ENCODE results near the gene FAM120A. TPM values are rescaled to one million over a fixed set of nuclear protein-coding genes. Genes with fewer than 3 reads are reported as not detected.
A peak's percentile ranks its signal among the peaks of the same experiment; 100 is the strongest.

FAM120A gene
- total RNA-seq, 2 experiments from 2014 or later: 116 to 117 TPM

GRCh38 chr9:93456022-93456421, 4.5 kb downstream of the FAM120A start:
- ATAC-seq (ENCODE audit: low read depth) (no peak), DNase-seq (no peak)
- Mint-ChIP-seq H3K4me1 (peaks cover 57% of the 10 kb centered on the region), H3K9me3 (no peaks in the 10 kb centered on the region), H3K27me3 (no peaks in the 10 kb centered on the region), H3K36me3 (peaks cover 20% of the 10 kb centered on the region), H3K4me3 (peak overlapping the region; percentile 9), H3K27ac (peak overlapping the region; percentile 58)
- POLR2A ChIA-PET: interaction anchor here (1.8 kb wide), 1 partner anchor 10 kb away, joined by 6 read pairs; no protein-coding TSS in a partner anchor

- POLR2A ChIA-PET: interaction anchor here (1.8 kb wide), 1 partner anchor 9 kb away, joined by 6 read pairs; no protein-coding TSS in a partner anchor
- DNase-seq (no peak), ATAC-seq (ENCODE audit: low read depth) (no peak)
- no peak overlapping the region for H3K4me3 Mint-ChIP-seq
- no peaks in the 10 kb centered on the region for H3K9me3 Mint-ChIP-seq
- peak overlapping the region; percentile 58 for H3K27ac Mint-ChIP-seq
- H3K4me1 Mint-ChIP-seq: peaks cover 58% of the 10 kb centered on the region
- H3K27me3 Mint-ChIP-seq: no peaks in the 10 kb centered on the region
- peaks cover 22% of the 10 kb centered on the region for H3K36me3 Mint-ChIP-seq
These were observed 5.0 kb downstream of the FAM120A start for GRCh38 chr9:93456504-93456903.

GRCh38 chr9:93457006-93457405, 5.5 kb downstream of the FAM120A start:
- POLR2A ChIA-PET: interaction anchor here (1.8 kb wide), 1 partner anchor 9 kb away, joined by 6 read pairs; no protein-coding TSS in a partner anchor
- Mint-ChIP-seq H3K4me1 (peaks cover 61% of the 10 kb centered on the region), H3K27ac (no peak overlapping the region), H3K9me3 (no peaks in the 10 kb centered on the region), H3K4me3 (peak overlapping the region; percentile 6), H3K27me3 (no peaks in the 10 kb centered on the region), H3K36me3 (peaks cover 21% of the 10 kb centered on the region)
- ATAC-seq (ENCODE audit: low read depth): no peak
- DNase-seq: no peak

GRCh38 chr9:93458712-93459111, 7.2 kb downstream of the FAM120A start:
- peak overlapping the region; percentile 22 for H3K27ac Mint-ChIP-seq

GRCh38 chr9:93459432-93459847, 8.0 kb downstream of the FAM120A start:
- H3K4me1 Mint-ChIP-seq: peaks cover 76% of the 10 kb centered on the region
- H3K27me3 Mint-ChIP-seq: no peaks in the 10 kb centered on the region
- H3K4me3 Mint-ChIP-seq: no peak overlapping the region
- H3K9me3 Mint-ChIP-seq: no peaks in the 10 kb centered on the region
- ATAC-seq (ENCODE audit: low read depth) (no peak), DNase-seq (no peak)
- POLR2A ChIA-PET: interaction anchor here (0.6 kb wide), 2 partner anchors 309 to 314 kb away, joined by 3 to 4 read pairs; no protein-coding TSS in a partner anchor
- peaks cover 21% of the 10 kb centered on the region for H3K36me3 Mint-ChIP-seq
- H3K27ac Mint-ChIP-seq: no peak overlapping the region

More at GRCh38 chr9:93458712-93459111, 7.2 kb downstream of the FAM120A start:
- H3K27me3 Mint-ChIP-seq: no peaks in the 10 kb centered on the region
- no peak for DNase-seq
- ATAC-seq (ENCODE audit: low read depth): no peak
- peaks cover 74% of the 10 kb centered on the region for H3K4me1 Mint-ChIP-seq
- H3K9me3 Mint-ChIP-seq: no peaks in the 10 kb centered on the region
- H3K36me3 Mint-ChIP-seq: peaks cover 21% of the 10 kb centered on the region
- H3K4me3 Mint-ChIP-seq: no peak overlapping the region
- POLR2A ChIA-PET: no interaction called here

DNA sequence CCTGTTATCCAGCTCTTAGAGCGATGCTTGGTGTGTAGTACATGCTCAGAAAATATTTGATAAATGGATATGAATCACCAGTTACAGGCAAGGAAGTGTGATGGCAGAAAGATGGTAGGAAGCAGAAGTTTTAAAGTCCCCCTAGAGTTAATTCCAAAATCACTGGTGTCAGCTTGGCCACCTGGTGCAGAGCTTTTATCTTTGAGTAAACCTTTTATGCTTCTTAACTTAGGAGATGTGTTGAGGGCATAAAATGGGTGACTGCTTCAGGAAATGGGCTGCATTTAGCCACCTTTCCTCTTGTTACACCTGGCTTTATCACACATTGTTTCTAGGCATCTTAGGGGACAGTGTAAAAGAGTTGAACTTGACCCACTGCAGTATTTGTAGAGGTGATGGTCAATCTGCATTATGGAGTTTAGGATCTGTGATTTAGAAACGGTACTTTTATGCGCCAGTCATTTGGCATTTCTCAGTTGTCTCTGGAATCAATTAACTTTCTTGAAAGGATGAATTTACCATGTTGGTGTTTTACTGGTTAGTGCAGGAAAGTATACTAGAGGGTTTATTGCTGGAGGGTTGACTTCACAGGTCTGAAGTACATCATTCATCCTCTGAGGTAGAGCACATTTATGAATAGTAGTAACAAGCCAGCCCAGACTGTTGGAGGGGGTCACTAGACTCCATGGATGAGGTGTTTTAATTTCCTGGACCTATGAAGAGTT, 9.4 kb downstream of the FAM120A start:
- H3K27me3 Mint-ChIP-seq: no peaks in the 10 kb centered on the region
- H3K9me3 Mint-ChIP-seq: no peaks in the 10 kb centered on the region
- POLR2A ChIA-PET: interaction anchor here (1.4 kb wide), 1 partner anchor 9 kb away, joined by 4 read pairs; the partner anchor contains the start of gene FAM120A
- H3K27ac Mint-ChIP-seq: peak overlapping the region; percentile 52
- no peak for ATAC-seq (ENCODE audit: low read depth)
- H3K36me3 Mint-ChIP-seq: peaks cover 19% of the 10 kb centered on the region
- DNase-seq: no peak
- H3K4me1 Mint-ChIP-seq: peaks cover 79% of the 10 kb centered on the region
- no peak overlapping the region for H3K4me3 Mint-ChIP-seq

GRCh38 chr9:93461414-93461743, 9.9 kb downstream of the FAM120A start:
- POLR2A ChIA-PET: no interaction called here
- Mint-ChIP-seq H3K9me3 (no peaks in the 10 kb centered on the region), H3K4me3 (no peak overlapping the region), H3K27me3 (no peaks in the 10 kb centered on the region), H3K27ac (no peak overlapping the region), H3K36me3 (peaks cover 19% of the 10 kb centered on the region), H3K4me1 (peaks cover 78% of the 10 kb centered on the region)
- no peak for DNase-seq
- ATAC-seq (ENCODE audit: low read depth): no peak

- Mint-ChIP-seq H3K27me3 (no peaks in the 10 kb centered on the region), H3K4me1 (peaks cover 78% of the 10 kb centered on the region), H3K4me3 (no peak overlapping the region), H3K9me3 (no peaks in the 10 kb centered on the region), H3K36me3 (peaks cover 20% of the 10 kb centered on the region), H3K27ac (no peak overlapping the region)
- DNase-seq: no peak
- no peak for ATAC-seq (ENCODE audit: low read depth)
- POLR2A ChIA-PET: interaction anchor here (3.8 kb wide), 1 partner anchor 9 kb away, joined by 45 read pairs; the partner anchor contains the start of gene FAM120AOS
These were observed 10.3 kb downstream of the FAM120A start for GRCh38 chr9:93461821-93462220.

GRCh38 chr9:93463638-93464248, 12.3 kb downstream of the FAM120A start:
- POLR2A ChIA-PET: interaction anchor here (3.8 kb wide), 1 partner anchor 11 kb away, joined by 45 read pairs; the partner anchor contains the start of gene FAM120AOS
- peaks cover 15% of the 10 kb centered on the region for H3K36me3 Mint-ChIP-seq
- H3K27ac Mint-ChIP-seq: peak overlapping the region; percentile 92
- peaks cover 78% of the 10 kb centered on the region for H3K4me1 Mint-ChIP-seq
- H3K27me3 Mint-ChIP-seq: no peaks in the 10 kb centered on the region
- H3K4me3 Mint-ChIP-seq: peak overlapping the region; percentile 78
- DNase-seq (no peak), ATAC-seq (ENCODE audit: low read depth) (peak; percentile 71)
- no peaks in the 10 kb centered on the region for H3K9me3 Mint-ChIP-seq

- ATAC-seq (ENCODE audit: low read depth) (no peak), DNase-seq (no peak)
- H3K27ac Mint-ChIP-seq: peak overlapping the region; percentile 92
- no peaks in the 10 kb centered on the region for H3K9me3 Mint-ChIP-seq
- POLR2A ChIA-PET: interaction anchor here (2.5 to 3.8 kb wide), 2 partner anchors 8 to 11 kb away, joined by 6 to 45 read pairs; partner anchors contain the start of gene FAM120AOS
- H3K4me3 Mint-ChIP-seq: peak overlapping the region; percentile 78
- H3K27me3 Mint-ChIP-seq: no peaks in the 10 kb centered on the region
- H3K4me1 Mint-ChIP-seq: peaks cover 79% of the 10 kb centered on the region
- H3K36me3 Mint-ChIP-seq: peaks cover 11% of the 10 kb centered on the region
These were observed 12.9 kb downstream of the FAM120A start for GRCh38 chr9:93464395-93464794.

DNA sequence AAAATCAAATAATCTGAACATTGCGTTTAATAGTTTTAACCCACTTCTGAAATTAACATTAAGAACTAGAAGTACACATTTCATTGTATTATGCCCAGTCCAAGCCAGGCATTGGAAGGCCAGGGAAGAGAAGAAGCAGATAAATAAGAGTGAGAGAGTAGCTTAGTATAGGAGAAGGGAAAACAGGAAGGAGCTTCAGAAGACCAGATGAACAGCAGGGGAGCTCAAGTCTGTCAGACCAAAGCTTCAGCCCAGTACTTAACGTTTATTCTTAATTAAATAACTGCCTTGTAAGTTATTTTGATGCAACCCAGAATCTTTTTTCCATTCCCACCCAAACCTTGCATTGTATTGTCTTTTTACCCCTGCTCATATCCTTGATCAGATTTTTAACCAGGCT, 13.4 kb downstream of the FAM120A start:
- H3K36me3 Mint-ChIP-seq: peaks cover 10% of the 10 kb centered on the region
- ATAC-seq (ENCODE audit: low read depth): no peak
- H3K27me3 Mint-ChIP-seq: no peaks in the 10 kb centered on the region
- peak overlapping the region; percentile 78 for H3K4me3 Mint-ChIP-seq
- POLR2A ChIA-PET: interaction anchor here (2.5 to 3.8 kb wide), 2 partner anchors 8 to 12 kb away, joined by 6 to 45 read pairs; partner anchors contain the start of gene FAM120AOS
- H3K9me3 Mint-ChIP-seq: no peaks in the 10 kb centered on the region
- DNase-seq: no peak
- H3K4me1 Mint-ChIP-seq: peaks cover 74% of the 10 kb centered on the region
- peak overlapping the region; percentile 92 for H3K27ac Mint-ChIP-seq

DNA sequence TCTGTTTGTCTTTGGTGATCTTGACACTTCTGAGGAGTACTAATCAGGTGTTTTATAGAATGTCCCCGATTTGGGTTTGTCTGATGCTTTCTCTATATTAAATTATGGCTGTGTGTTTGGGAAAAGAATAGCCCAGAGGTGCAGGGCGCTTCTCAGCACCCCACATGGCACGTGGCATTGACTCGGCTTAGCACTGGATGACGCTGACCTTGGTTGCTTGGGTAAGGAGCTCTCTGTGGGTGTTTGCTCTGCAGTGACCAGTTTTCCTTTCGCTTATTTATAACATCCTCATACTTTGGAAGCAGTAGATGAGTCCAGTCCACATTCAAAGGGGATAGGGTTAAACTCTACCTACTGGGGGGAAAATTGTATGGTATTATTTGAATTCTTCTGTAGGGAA, 14.4 kb downstream of the FAM120A start:
- no peaks in the 10 kb centered on the region for H3K9me3 Mint-ChIP-seq
- ATAC-seq (ENCODE audit: low read depth) (no peak), DNase-seq (no peak)
- peak overlapping the region; percentile 3 for H3K4me3 Mint-ChIP-seq
- peaks cover 75% of the 10 kb centered on the region for H3K4me1 Mint-ChIP-seq
- POLR2A ChIA-PET: interaction anchor here (2.5 to 3.8 kb wide), 2 partner anchors 9 to 13 kb away, joined by 6 to 45 read pairs; partner anchors contain the start of gene FAM120AOS
- H3K27ac Mint-ChIP-seq: peak overlapping the region; percentile 32
- peaks cover 12% of the 10 kb centered on the region for H3K36me3 Mint-ChIP-seq
- no peaks in the 10 kb centered on the region for H3K27me3 Mint-ChIP-seq

GRCh38 chr9:93466416-93467061, 15.1 kb downstream of the FAM120A start:
- H3K9me3 Mint-ChIP-seq: no peaks in the 10 kb centered on the region
- peaks cover 73% of the 10 kb centered on the region for H3K4me1 Mint-ChIP-seq
- H3K4me3 Mint-ChIP-seq: no peak overlapping the region
- DNase-seq: no peak
- no peaks in the 10 kb centered on the region for H3K27me3 Mint-ChIP-seq
- H3K27ac Mint-ChIP-seq: peak overlapping the region; percentile 19
- H3K36me3 Mint-ChIP-seq: peaks cover 12% of the 10 kb centered on the region
- POLR2A ChIA-PET: interaction anchor here (2.5 kb wide), 1 partner anchor 10 kb away, joined by 6 read pairs; no protein-coding TSS in a partner anchor
- no peak for ATAC-seq (ENCODE audit: low read depth)
